BE2C (cell line): Measurements from ENCODE around the gene JPT1.

Source experiments
- DNase-seq: peaks from one replicate; pipeline ENCODE4 v3.0.0-alpha.2; 2020
- H3K27me3 ChIP-seq: fragments of 250-450 bp; sonication (Bioruptor Pico); 2 replicates; pipeline ENCODE4 v1.5.1; 2020; ENCODE audit warnings: mild to moderate bottlenecking
- H3K36me3 ChIP-seq: fragments of 250-450 bp; sonication (Bioruptor Pico); 2 replicates; pipeline ENCODE4 v1.5.1; 2020; ENCODE audit warnings: mild to moderate bottlenecking
- H3K4me1 ChIP-seq: fragments of 250-450 bp; sonication (Bioruptor Pico); 2 replicates; pipeline ENCODE4 v1.5.1; 2020
- H3K4me3 ChIP-seq: 2 replicates; pipeline ENCODE4 v1.5.1; 2011; ENCODE audit warnings: low read depth, low read length
- H3K9me3 ChIP-seq: fragments of 250-450 bp; sonication (Bioruptor Pico); 2 replicates; pipeline ENCODE4 v1.5.1; 2020
- TF ChIP-seq, protein P1 (sequence below): IDR thresholded peaks from 2 replicates; pipeline ENCODE4 v1.5.1; 2012; ENCODE audit warnings: mild to moderate bottlenecking, low read depth, low read length

The JPT1 gene

DNA sequence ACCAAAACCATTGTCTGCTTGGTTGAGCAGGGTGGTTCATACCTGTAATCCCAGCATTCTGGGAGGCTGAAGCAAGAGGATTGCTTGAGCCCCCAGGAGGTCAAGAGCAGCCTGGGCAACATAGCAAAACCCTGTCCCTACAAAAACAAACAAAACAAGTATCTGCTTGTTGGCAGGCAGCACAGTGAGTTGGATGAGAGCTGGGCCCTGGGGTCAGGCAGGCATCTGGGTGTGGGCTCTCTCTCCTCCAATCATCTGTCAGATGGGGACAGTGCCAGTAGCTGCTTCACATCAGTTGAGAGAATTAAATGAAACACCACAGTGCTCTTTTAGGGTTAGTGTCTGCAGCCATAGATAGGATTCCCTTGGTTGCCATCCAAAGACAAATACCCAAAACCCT, 38.8 kb downstream of the JPT1 start:
- H3K9me3 ChIP-seq: no peaks in the 10 kb centered on the region
- no peaks in the 10 kb centered on the region for H3K27me3 ChIP-seq
- no peaks in the 10 kb centered on the region for H3K36me3 ChIP-seq
- TF ChIP-seq, protein P1, sequence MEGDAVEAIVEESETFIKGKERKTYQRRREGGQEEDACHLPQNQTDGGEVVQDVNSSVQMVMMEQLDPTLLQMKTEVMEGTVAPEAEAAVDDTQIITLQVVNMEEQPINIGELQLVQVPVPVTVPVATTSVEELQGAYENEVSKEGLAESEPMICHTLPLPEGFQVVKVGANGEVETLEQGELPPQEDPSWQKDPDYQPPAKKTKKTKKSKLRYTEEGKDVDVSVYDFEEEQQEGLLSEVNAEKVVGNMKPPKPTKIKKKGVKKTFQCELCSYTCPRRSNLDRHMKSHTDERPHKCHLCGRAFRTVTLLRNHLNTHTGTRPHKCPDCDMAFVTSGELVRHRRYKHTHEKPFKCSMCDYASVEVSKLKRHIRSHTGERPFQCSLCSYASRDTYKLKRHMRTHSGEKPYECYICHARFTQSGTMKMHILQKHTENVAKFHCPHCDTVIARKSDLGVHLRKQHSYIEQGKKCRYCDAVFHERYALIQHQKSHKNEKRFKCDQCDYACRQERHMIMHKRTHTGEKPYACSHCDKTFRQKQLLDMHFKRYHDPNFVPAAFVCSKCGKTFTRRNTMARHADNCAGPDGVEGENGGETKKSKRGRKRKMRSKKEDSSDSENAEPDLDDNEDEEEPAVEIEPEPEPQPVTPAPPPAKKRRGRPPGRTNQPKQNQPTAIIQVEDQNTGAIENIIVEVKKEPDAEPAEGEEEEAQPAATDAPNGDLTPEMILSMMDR: no peak
- no peaks in the 10 kb centered on the region for H3K4me1 ChIP-seq
- H3K4me3 ChIP-seq: no peak overlapping the region
- DNase-seq: no peak

DNA sequence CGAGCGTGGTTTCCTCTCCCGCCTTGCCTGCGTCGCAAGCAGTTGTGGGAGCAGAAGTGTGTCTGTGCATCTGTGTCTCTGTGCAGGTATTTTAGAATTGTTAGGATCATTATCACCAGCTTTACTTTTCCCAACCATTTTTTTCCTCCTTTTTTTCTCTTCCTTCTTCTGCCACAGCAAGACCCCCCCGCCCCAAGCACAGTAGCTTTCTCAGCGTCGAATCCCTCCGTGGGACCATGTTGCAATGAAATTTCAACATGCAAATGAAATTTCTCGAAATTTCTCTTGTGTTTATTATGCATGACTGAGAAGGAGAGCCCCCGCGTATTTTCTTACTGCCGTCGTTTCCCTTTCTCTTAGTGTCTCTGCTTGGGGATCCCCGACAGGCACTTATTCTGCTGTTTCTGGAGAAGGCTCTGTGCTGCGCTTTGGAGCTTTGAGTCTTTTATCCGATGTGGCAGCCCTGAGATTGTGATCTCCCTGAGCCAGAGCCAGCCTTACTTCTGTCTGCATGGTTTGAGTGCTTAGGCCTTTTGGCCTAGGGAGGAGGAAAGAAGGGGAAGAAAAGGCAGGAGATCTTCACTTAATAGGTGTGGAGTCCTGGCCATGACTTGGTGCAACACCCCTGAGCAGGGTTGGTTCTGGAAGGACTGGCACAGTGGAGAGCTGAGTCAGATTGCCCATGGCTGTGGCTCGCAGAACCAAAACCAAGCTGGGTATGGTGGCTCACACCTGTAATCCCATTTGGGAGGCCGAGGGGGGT, 39.6 kb downstream of the JPT1 start:
- TF ChIP-seq, protein P1: no peak

DNA sequence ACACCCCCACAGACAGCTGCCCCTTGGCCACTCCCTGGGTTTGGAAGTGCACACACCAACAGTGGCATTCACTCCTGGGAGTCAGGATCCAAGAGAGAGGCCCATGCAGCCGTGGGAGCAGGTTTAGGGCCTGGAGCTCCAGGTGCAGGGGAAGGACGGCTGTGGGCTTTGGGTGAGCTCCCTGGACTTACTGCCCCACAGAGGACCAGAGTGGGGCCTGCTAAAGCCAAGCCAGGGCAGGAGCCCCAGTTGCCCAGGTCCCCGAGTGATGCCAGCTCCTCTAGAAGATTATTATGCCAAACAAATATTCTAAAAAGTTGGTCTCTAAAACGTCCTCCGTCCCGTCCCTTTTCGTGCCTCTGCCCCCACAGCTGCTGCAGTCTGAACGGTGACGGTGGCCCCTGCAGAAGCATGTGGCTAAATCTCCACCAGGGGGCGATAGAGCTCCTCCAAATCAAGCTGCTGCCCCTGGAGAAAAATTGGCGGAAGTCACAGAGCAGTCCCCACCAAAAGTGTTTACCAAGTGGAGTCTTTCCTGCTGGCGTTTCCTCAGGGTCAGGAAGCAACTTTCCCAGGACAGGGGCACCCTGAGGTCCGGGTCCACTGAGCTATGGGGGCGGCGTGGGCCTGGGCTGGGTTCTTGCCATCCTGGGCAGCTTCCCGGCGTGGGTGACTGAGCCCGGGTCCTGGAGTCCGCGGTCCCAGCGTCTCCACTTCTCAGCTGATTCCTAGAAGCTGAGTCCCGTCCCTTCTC, 40.3 kb downstream of the JPT1 start:
- Histone ChIP-seq H3K9me3 (no peaks in the 10 kb centered on the region), H3K4me1 (no peaks in the 10 kb centered on the region), H3K27me3 (no peaks in the 10 kb centered on the region), H3K4me3 (peak overlapping the region; percentile 70), H3K36me3 (no peaks in the 10 kb centered on the region)
- peak; percentile 92 for DNase-seq
- TF ChIP-seq, protein P1: peak; percentile 95

More for the DNA sequence above, 39.6 kb downstream of the JPT1 start:
- Histone ChIP-seq H3K36me3 (no peaks in the 10 kb centered on the region), H3K27me3 (no peaks in the 10 kb centered on the region), H3K4me3 (peak overlapping the region; percentile 70), H3K9me3 (no peaks in the 10 kb centered on the region), H3K4me1 (no peaks in the 10 kb centered on the region)
- no peak for DNase-seq

DNA sequence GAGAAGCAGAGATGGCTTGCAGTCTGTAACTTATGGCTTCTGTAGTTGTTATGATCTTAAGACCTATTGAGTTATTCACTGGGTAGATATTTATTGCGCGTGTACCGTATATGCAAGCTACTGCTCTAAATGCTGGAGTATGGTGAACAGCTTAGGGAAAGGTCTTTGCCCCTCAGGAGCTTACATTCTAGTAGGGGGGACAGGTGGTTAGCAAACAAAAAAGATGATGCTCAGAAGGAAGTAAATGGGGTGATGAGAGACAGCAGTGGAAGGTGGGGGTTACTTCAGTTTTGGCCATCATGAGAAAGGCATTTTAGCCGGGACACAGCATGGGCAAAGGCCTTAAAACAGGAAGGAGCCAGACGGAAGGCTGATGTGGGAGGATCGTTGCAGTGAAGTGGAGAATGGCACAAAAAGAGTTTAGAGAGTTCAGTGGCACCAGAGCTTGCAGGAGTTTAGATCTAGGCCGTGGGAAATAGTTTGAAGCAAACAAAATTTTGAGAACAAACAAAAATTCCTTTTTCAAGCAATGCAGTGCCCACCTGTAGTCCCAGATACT, 42.5 kb downstream of the JPT1 start:
- Histone ChIP-seq H3K27me3 (no peaks in the 10 kb centered on the region), H3K4me3 (no peak overlapping the region)

DNA sequence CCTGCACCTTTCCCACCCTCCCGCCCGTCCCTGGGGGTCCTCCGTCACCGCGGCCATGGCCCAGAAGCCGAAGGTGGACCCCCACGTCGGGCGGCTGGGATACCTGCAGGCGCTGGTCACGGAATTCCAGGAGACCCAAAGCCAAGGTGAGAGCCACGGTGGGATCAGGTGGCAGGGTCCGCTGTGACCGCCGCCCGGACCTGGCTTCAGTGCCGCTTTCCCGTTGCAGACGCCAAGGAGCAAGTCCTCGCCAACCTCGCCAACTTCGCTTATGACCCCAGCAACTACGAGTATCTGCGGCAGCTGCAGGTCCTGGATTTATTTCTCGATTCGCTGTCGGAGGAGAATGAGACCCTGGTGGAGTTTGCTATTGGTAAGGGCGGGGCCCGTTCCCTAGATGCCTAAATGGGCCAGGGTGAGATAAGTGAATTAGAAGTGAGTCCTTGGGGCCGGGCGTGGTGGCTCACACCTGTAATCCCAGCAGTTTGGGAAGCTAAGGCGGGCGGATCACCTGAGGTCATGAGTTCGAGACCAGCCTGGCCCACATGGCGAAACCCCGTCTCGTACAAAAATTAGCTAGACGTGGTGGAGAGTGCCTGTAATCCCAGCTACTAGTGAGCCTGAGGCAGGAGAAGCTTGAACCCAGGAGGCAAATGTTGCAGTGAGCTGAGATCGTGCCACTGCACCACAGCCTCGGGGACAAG, 43.9 kb downstream of the JPT1 start:
- TF ChIP-seq, protein P1: no peak
- H3K4me3 ChIP-seq: peak overlapping the region; percentile 87
- no peaks in the 10 kb centered on the region for H3K4me1 ChIP-seq
- no peaks in the 10 kb centered on the region for H3K36me3 ChIP-seq
- DNase-seq: no peak
- no peaks in the 10 kb centered on the region for H3K9me3 ChIP-seq
- H3K27me3 ChIP-seq: no peaks in the 10 kb centered on the region

More for the DNA sequence above, 42.5 kb downstream of the JPT1 start:
- TF ChIP-seq, protein P1: no peak
- H3K9me3 ChIP-seq: no peaks in the 10 kb centered on the region
- H3K4me1 ChIP-seq: no peaks in the 10 kb centered on the region
- no peaks in the 10 kb centered on the region for H3K36me3 ChIP-seq
- DNase-seq: no peak
